ENCODE results near the gene YEATS2. TPM values are rescaled to one million over a fixed set of nuclear protein-coding genes. Genes with fewer than 3 reads are reported as not detected.
"Not testable (repeated sequence)": the region's sequence is repeated elsewhere in the genome, so short reads cannot be mapped to it uniquely, and the experiment has no call there.

The YEATS2 gene
- total RNA-seq, 2 donors from 2014 or later: 9.2 to 12.6 TPM

DNA sequence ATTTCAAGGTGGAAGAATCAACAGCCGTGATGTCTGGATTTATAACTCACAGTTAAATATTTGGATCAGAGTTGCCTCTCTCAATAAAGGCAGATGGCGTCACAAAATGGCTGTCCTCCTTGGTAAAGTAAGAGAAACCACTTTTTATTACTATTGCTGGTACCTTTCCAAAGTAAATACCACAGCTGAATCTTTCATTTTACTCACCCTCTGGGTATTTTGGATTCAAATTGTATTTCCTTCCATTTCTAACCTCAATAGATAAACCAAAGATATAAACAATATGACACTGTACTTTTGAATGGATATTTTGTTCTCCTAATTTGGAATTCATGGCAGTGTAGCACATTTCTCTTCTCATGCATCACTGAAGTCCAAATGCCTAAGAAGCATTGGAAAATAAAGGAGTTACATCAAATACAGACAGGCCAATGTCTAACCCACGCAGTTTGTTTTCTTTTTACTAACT, 32.6 kb upstream of the YEATS2 start:
- H3K4me1 ChIP-seq: peaks cover 0 to 15% of the 10 kb centered on the region in 2 donors
- H3K27me3 ChIP-seq: no peaks in the 10 kb centered on the region
- TF ChIP-seq CTCF (IDR thresholded peaks at IDR 0.05): no peak
- H3K9me3 ChIP-seq: no peaks in the 10 kb centered on the region
- H3K36me3 ChIP-seq: peaks cover 55% of the 10 kb centered on the region
- no peak for DNase-seq (ENCODE audit: low spot score)
- peak overlapping the region in 1 of 2 donors; percentile 24 for H3K27ac ChIP-seq
- no peak overlapping the region for H3K4me3 ChIP-seq

DNA sequence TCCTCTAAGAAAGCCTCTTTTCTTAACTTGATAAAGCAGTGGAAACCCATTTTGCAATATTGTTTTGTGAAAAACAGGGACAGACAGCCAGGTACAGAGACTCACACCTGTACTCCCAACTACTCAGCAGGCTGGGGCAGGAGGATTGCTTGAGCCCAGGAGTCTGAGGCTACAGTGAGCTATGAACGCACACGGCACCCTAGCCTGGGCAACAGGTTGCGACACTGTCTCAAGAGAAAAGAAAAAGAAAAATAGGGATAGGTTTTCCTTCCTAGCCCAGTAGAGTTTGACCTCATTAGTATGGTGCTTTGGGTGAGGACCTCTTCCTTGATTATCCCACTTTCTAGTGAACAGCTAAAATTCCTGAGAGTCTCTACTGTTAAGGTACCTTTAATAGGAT, 17.5 kb upstream of the YEATS2 start:
- Histone ChIP-seq H3K27ac (no peak overlapping the region), H3K4me3 (no peak overlapping the region), H3K27me3 (no peaks in the 10 kb centered on the region), H3K4me1 (no peaks in the 10 kb centered on the region), H3K36me3 (peaks cover 39% of the 10 kb centered on the region), H3K9me3 (no peaks in the 10 kb centered on the region)
- DNase-seq (ENCODE audit: low spot score): no peak
- no peak for TF ChIP-seq CTCF (IDR thresholded peaks at IDR 0.05)

DNA sequence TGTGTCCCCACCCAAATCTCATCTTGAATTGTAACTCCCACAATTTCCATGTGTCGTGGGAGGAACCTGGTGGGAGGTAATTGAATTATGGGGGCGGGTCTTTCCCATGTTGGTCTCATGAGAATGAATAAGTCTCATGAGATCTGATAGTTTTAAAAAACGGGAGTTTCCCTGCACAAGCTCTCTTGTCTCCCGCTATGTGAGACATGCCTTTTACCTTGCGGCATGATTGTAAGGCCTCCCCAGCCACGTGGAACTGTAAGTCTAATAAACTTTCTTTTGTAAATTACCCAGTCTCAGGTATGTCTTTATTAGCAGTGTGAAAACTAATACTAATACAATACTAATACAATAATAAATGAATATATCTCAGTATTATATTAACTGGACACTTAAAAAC, 9.9 kb upstream of the YEATS2 start:
- H3K4me3 ChIP-seq: no peak overlapping the region
- no peak for DNase-seq (ENCODE audit: low spot score)
- H3K27me3 ChIP-seq: no peaks in the 10 kb centered on the region
- no peaks in the 10 kb centered on the region for H3K9me3 ChIP-seq
- H3K27ac ChIP-seq: no peak overlapping the region
- TF ChIP-seq CTCF (IDR thresholded peaks at IDR 0.05): no peak
- H3K36me3 ChIP-seq: no peaks in the 10 kb centered on the region
- no peaks in the 10 kb centered on the region for H3K4me1 ChIP-seq

- Histone ChIP-seq H3K27me3 (no peaks in the 10 kb centered on the region), H3K4me1 (no peaks in the 10 kb centered on the region), H3K36me3 (no peaks in the 10 kb centered on the region), H3K4me3 (no peak overlapping the region), H3K27ac (peak overlapping the region in 1 of 2 donors; percentile 5), H3K9me3 (no peaks in the 10 kb centered on the region)
- DNase-seq (ENCODE audit: low spot score): no peak
- no peak for TF ChIP-seq CTCF (IDR thresholded peaks at IDR 0.05)
These were observed 8.7 kb upstream of the YEATS2 start for GRCh38 chr3:183688874-183689273.

GRCh38 chr3:183689621-183690020, 8.0 kb upstream of the YEATS2 start:
- not testable (repeated sequence) for H3K4me3 ChIP-seq; H3K27me3 ChIP-seq; H3K4me1 ChIP-seq; H3K36me3 ChIP-seq; DNase-seq (ENCODE audit: low spot score); H3K27ac ChIP-seq; H3K9me3 ChIP-seq

DNA sequence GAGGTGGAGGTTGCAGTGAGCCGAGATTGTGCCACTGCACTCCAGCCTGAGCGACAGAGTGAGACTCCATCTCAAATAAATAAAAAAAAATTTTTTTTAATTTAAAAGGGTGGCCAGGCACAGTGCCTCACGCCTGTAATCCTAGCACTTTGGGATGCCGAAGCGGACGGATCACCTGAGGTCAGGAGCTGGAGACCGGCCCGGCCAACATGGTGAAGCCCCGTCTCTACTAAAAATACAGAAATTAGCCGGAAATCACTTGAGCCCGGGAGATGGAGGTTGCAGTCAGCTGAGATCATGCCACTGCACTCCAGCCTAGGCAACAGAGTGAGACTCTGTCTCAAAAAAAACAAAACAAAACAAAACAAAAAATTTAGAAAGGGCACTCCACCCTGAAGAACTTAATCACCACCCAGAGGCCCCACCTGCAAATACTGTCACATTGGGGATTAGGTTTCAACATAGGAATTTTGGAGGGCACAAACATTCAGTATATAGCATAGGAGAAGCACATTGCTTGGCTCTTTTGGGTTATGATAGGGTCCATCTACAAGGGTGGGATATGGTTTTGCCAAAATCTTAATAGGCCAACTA, 7.1 kb upstream of the YEATS2 start:
- DNase-seq (ENCODE audit: low spot score): no peak
- H3K27ac ChIP-seq: no peak overlapping the region
- no peaks in the 10 kb centered on the region for H3K9me3 ChIP-seq
- no peaks in the 10 kb centered on the region for H3K27me3 ChIP-seq
- no peaks in the 10 kb centered on the region for H3K4me1 ChIP-seq
- no peaks in the 10 kb centered on the region for H3K36me3 ChIP-seq
- no peak overlapping the region for H3K4me3 ChIP-seq
- TF ChIP-seq CTCF (IDR thresholded peaks at IDR 0.05): no peak

Data from right atrium auricular region (tissue), 2 donors.